GM12892 (cell line): ENCODE results near the gene PFN4.

Experiments
- DNase-seq: peaks from one replicate; pipeline ENCODE4 v3.0.0; 2011; ENCODE audit not compliant: insufficient read length
- FAIRE-seq: peaks from 2 replicates; lab custom pipeline; 2011; peaks lifted over from hg19 to GRCh38; lab: Jason Lieb, UNC
- POLR2A ChIP-seq: IDR thresholded peaks from 2 replicates; pipeline ENCODE4 v1.6.1; 2011; ENCODE audit warnings: low read depth, low read length, control low read depth
- POLR2AphosphoS5 ChIP-seq: IDR thresholded peaks from 2 replicates; pipeline ENCODE4 v1.6.1; 2011; ENCODE audit warnings: low read depth, low read length, control low read depth
- TAF1 ChIP-seq: IDR thresholded peaks from 2 replicates; pipeline ENCODE4 v1.6.1; 2011; ENCODE audit warnings: low read depth, mild to moderate bottlenecking, control low read depth, low read length, borderline replicate concordance

Gene PFN4

GRCh38 chr2:24072259-24072658 is 50.9 kb downstream of the PFN4 start:
- FAIRE-seq (no peak), DNase-seq (no peak)
- TF ChIP-seq POLR2AphosphoS5 = no peak
- no peak for TF ChIP-seq TAF1
- no peak for TF ChIP-seq POLR2A

- DNase-seq = no peak
- TF ChIP-seq POLR2A (no peak), POLR2AphosphoS5 (no peak), TAF1 (no peak)
- FAIRE-seq = no peak
Measured at GRCh38 chr2:24065341-24065740, 57.8 kb downstream of the PFN4 start.
